ENCODE data around the gene PHLPP2.

Gene PHLPP2

DNA sequence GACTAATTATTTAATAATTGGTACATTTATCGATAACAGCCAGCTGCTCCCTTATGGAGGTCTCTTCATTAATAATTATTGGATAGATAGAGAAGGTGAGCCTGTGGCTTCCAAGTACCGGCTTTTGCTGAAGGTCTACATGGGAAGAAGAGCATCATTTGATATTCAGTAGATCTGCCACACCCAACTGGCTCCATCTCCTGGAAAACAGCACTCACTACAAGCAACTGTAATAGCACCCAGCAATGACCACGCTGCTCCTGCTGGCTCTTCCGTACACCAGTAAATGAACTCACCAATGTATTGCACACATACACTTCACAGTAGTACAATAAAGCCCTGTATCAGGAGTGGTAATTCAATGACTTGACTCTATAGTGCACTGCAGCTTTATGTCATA lies 79.1 kb downstream of the PHLPP2 start:
- no peak overlapping the region for H3K4me3 ChIP-seq (ENCODE audit: low read depth, low read length)
- in situ Hi-C loops (cut with HindIII; ENCODE audit: low sequenced_read_pairs), result no loop called here
- TF ChIP-seq, protein P1, sequence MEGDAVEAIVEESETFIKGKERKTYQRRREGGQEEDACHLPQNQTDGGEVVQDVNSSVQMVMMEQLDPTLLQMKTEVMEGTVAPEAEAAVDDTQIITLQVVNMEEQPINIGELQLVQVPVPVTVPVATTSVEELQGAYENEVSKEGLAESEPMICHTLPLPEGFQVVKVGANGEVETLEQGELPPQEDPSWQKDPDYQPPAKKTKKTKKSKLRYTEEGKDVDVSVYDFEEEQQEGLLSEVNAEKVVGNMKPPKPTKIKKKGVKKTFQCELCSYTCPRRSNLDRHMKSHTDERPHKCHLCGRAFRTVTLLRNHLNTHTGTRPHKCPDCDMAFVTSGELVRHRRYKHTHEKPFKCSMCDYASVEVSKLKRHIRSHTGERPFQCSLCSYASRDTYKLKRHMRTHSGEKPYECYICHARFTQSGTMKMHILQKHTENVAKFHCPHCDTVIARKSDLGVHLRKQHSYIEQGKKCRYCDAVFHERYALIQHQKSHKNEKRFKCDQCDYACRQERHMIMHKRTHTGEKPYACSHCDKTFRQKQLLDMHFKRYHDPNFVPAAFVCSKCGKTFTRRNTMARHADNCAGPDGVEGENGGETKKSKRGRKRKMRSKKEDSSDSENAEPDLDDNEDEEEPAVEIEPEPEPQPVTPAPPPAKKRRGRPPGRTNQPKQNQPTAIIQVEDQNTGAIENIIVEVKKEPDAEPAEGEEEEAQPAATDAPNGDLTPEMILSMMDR (IDR thresholded peaks at IDR 0.05; ENCODE audit: low read depth, low read length, missing control alignments), result peak; percentile 66
- peak; percentile 13 for DNase-seq (ENCODE audit: low read depth)

DNA sequence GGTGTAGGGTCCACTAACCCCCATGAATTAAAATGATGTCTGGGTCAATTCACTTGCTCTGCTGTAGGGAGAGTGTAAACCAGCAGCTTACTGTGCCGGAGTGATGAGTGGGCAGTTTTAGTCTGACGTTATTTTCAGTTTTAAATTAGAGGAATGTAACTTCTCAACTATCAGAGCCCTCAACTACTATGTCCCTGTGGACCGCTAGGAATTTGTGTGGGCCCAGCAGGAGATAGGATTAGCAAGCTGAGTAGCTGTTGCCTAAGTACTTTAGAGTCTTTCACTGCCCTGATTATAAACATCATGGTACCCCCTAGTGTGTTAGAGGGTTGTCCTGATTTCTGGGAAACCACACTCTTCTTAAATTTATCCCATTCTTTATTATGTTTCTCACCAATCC lies 87.1 kb downstream of the PHLPP2 start:
- in situ Hi-C loops (cut with HindIII; ENCODE audit: low sequenced_read_pairs), result no loop called here
- no peak overlapping the region for H3K4me3 ChIP-seq (ENCODE audit: low read depth, low read length)
- TF ChIP-seq, protein P1 (IDR thresholded peaks at IDR 0.05; ENCODE audit: low read depth, low read length, missing control alignments), result no peak
- DNase-seq (ENCODE audit: low read depth), result peak; percentile 82

DNA sequence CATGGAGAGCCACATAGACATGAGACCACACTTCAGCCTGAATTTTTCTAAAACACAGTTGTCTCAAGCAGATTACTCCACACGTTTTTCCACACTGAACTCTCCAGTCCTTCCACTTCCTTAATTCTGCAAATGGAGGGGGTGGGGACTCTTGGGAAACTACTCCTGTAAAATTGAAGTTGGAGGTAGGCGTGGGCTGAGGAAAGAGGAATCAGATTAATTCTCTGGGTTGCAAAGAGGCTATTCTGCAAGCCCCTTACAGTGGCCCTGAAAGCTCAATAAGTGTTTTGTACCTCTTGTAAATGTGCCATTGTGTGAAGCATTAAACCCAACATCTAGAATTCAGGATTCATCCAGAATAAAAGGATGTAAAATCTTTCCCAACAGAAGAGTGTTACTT lies 88.9 kb downstream of the PHLPP2 start:
- DNase-seq (ENCODE audit: low read depth), result no peak
- no peak overlapping the region for H3K4me3 ChIP-seq (ENCODE audit: low read depth, low read length)
- in situ Hi-C loops (cut with HindIII; ENCODE audit: low sequenced_read_pairs), result no loop called here
- TF ChIP-seq, protein P1 (IDR thresholded peaks at IDR 0.05; ENCODE audit: low read depth, low read length, missing control alignments), result no peak

DNA sequence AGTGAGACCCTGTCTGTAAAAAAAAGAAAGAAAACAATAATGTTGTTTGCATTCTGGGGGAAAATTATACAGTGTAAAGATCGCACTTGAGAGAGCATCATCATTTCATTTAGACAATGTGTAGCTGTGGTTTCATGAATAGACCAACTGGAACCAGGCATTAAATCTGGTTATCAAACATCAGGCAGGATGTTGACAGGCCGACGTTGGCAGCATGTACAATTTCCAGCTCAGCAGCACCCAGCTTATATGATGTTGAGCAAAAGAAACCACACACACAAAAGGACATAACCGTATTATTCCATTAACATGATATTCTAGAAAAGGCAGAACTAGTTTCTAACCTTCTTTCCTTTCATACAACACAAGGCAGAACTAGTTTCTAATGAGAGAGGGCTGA lies 92.7 kb downstream of the PHLPP2 start:
- no peak for DNase-seq (ENCODE audit: low read depth)
- in situ Hi-C loops (cut with HindIII; ENCODE audit: low sequenced_read_pairs), result no loop called here
- H3K4me3 ChIP-seq (ENCODE audit: low read depth, low read length), result no peak overlapping the region
- TF ChIP-seq, protein P1 (IDR thresholded peaks at IDR 0.05; ENCODE audit: low read depth, low read length, missing control alignments), result no peak

DNA sequence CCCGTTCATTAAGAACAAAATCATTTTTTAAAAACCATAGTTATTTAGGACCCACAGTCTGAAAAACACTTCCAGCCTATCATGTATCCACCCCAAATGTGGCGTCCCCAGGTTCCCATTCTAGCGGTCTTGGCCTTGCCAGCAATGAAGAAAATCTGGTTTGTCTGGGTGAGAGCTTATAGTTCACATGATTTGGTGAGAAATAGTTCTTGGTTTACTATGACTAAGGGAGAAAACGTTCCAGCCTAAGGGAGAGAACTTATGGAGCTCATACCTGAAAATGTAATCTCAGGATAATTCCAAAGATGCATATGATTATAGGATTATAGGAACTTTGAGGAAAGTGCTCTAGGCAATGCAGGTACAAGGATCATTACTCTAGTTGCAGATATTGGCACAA lies 93.7 kb downstream of the PHLPP2 start:
- in situ Hi-C loops (cut with HindIII; ENCODE audit: low sequenced_read_pairs), result no loop called here
- DNase-seq (ENCODE audit: low read depth), result no peak
- H3K4me3 ChIP-seq (ENCODE audit: low read depth, low read length), result no peak overlapping the region
- TF ChIP-seq, protein P1 (IDR thresholded peaks at IDR 0.05; ENCODE audit: low read depth, low read length, missing control alignments), result no peak

DNA sequence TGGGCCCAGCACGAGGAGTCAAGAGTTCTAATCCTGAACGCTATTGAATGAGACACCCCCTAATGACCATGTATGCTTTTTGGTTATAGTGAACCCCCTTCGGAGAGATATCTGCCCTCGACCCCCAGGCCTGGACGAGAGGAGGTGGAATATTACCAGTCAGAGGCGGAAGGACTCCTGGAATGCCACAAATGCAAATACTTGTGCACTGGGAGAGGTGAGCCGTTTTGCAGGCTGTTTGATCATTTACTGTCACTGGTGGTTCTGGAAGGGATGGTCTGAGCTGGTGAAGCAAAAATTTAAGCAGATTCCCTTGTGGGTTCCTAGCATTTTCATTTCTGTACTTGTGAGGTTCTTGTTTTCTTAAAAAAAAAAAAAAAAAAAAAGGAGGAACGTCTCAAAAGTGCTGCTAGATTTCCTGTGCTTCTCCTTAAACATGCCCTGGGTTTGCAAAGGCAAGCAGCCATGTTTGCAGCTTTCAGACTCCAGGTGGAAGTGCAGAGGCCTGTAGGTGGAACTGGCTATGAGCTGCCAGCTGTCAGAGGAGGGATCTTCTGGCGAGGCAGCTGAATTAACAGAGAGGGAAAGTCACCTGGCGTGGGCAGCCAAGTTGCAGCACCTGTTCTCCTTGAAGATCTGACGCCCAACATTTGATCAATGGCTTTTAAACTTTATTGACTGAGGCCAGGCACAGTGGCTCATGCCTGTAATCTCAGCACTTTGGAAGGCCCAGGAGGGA lies 95.1 kb downstream of the PHLPP2 start:
- no peak for DNase-seq (ENCODE audit: low read depth)
- TF ChIP-seq, protein P1 (IDR thresholded peaks at IDR 0.05; ENCODE audit: low read depth, low read length, missing control alignments), result no peak
- in situ Hi-C loops (cut with HindIII; ENCODE audit: low sequenced_read_pairs), result no loop called here
- no peak overlapping the region for H3K4me3 ChIP-seq (ENCODE audit: low read depth, low read length)
